Occipital lobe (tissue), 2 donors: ENCODE data around the gene FRMD5. TPM values are rescaled to one million over a fixed set of nuclear protein-coding genes. Genes with fewer than 3 reads are reported as not detected.
A peak's percentile ranks its signal among the peaks of the same experiment; 100 is the strongest.

Source experiments
- DNase-seq: peaks from one replicate; lab custom pipeline; 2025; lab: John Stamatoyannopoulos, UW
- total RNA-seq: library from RNA; depleted of rRNA; stranded (reverse); fragments of >200 nt; gene quantifications from one replicate; pipeline ENCODE4 v1.2.3, GENCODE V29; 2014

The FRMD5 gene
- total RNA-seq, 1 donor from 2014 or later, result 29.2 TPM

DNA sequence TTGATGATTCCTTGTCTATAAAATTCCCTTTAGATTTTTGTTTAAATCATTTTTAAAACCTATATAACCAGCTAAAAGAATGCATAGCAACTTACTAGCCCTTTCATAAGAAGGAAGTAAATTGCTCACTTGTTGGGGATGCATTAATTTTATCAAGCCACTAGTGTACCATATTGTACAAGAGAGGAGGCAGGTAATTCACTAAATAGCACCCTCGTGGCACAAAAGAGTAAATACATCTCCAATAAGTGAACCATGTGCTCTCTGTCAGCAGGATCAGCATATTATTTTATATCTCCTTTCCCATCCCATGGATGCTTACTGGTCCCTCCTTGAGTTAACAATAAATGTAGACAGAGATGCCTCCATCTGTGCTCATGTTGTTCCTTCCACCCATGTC is 34.3 kb downstream of the FRMD5 start:
- no peak for DNase-seq

DNA sequence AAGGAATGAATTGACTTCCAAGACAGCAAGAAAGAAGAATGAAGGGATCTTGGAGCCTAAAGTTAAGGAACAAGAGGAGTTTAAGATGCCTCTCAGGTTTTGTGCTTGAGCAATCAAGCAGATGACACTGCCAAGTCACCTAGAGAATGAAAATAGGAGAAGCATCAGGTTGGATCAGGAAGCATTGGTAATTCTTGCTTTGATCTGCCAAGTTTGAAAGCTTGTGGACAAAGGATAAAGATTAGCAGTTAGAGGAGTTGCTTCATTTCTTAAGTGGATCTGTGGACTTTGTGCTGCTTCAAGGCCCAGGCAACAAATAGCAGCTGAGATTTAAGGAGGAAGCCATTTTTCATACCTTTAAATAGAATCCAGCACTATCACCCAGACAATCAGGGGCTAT is 35.6 kb downstream of the FRMD5 start:
- DNase-seq, result no peak

DNA sequence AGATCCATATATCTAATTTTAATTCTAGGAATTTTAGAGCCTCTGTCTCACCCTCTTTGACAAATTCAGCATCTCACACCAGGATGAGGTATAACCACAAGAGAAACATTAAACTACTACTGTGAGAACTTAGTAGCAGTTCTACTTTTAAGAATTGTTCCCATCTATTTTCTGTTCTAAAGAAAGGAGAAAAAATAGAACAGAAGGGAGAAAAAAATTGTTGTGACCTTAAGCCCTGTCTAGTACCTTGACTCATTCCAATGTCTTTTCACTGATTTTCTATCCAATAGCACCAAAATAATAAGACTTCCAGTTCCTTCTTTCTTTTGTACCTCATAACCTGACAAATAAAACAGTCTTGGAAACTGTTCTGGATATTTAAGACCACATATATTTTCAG is 37.0 kb downstream of the FRMD5 start:
- no peak for DNase-seq

DNA sequence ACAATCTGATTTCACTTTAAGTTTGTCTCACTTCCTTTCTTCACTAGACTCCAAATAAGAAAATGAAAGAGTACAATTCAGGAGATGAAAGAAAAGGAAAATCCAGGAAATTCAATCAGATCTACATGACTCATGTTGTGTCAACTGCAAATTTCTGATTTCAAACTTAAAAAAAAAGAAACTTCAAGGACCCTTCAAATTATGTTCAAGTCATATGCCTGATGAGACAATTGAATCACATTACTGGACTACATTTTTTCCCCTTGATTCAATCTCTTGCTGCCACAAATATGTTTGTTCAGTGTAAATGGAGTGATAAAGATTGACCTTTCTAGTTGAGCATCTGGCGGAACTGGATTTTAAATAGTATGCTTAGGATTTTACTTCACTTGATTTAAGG is 37.4 kb downstream of the FRMD5 start:
- no peak for DNase-seq

DNA sequence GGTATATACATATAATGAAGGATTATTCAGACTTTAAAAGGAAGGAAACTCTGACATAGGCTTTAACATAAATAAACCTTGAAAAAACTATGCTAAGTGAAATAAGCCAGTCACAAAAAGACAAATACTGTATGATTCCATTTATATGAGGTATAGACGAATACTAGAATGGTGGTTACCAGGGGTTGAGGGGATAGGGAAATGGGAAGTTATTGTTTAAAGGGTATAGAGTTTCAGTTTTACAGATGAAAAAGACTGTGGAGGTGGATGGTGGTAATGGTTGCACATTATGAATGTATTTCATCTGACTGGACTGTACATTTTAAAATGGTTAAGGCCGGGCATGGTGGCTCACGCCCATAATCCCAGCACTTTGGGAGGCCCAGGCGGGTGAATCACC is 41.7 kb downstream of the FRMD5 start:
- no peak for DNase-seq

DNA sequence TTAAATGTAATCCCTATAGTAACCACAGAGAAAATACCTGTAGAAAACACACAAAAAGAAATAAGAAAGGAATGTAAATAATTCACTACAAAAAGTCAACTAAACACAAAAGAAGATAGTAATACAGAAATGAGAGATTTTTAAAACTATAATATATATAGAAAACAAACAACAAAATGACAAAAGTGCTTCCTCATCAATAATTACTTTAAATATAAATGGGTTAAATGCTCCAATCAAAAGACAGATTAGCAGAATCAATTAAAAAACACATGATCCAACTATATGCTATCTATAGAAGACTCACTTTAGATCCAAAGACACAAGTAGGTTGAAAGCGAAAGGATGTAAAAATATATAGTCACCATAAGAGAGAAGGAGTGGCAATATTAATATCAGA is 45.8 kb downstream of the FRMD5 start:
- DNase-seq, result no peak

DNA sequence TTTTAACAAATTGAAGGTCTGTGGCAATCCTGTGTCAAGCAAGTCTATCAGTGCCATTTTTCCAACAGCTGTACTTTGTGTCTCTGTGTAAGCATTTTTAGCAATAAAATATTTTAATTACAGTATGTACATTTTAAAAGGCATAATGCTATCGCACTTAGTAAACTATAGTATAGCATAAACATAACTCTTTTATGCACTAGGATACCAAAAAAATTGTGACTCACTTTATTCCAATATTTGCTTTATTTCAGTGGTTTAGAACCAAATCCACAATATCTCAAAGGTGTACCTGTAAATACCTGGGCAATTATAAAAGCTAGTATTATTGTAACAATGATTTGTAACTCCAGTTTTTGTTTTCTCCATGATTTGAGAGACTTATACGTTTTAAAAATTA is 46.5 kb downstream of the FRMD5 start:
- no peak for DNase-seq

DNA sequence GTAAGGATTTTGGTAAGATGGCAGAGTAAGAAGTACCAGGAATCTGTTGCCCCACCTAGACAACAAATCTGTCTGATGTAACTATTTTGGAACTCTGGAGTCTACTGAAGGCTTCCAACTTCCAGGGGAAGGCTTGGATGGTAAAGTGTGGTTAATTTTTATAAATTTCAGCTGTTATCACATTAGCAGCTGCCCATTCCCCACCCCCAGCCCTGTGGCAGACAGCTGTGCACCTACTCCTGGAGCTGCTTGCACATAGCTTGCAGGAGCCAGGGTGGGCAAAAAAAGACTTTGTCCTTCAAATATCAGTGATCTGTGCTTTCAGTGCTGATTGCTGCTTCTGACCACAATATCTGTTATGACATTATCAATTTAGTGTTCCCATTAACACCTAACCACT is 47.4 kb downstream of the FRMD5 start:
- DNase-seq, result no peak

DNA sequence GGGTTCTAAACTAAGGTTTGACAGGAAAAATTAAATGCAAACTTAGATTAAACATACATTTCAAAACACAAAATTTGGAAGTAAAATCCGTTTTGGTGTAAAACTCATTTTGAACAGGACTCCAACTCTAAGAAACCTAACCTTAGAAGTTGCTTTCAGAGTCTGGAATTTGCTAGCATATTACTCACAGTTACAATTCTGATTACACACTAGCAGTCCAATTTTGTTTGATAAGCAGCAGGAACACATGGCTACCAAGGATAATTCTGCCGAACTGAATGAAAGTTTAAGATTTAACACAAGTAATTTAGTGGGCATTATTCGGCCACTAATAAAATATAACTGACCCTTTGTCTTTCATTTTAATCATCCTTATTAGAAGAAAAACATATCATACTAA is 49.6 kb downstream of the FRMD5 start:
- DNase-seq, result no peak

DNA sequence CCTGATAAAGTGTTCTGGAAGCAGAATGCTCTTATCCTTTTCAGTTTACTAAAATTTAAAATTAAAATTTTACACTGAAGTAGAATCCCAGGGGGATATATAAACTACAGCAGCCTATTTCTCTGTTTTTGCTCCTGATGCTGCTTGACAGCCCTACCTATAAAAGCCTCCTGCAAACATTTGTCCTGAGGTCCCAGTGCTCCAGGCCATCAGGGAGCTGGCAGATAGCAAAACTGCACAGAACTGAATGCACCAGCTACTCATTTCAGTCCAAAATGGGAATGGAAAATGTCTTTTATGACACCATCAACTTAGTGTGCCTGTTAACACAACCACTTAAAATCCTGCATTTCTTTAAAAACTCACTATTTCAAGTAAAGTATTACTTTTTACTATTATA is 50.1 kb downstream of the FRMD5 start:
- no peak for DNase-seq

DNA sequence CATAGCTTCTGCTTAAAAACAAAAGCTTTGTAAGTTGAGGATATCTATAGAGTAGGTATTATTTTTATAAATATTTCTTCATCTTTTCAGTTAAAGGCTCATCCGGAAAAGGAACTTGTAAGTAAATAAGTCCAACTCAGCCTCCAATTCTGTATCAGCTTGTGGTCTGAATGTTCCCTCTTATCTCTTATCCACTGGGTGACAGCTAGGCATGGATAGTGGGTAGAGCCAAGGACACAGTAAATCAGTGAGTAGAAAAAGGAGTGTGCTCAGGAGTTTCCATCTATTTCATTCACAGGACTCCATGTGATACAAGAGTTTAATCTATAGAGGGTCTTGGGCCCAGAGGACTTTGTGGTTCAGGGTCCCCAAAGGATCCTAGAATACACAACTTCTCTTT is 50.9 kb downstream of the FRMD5 start:
- DNase-seq, result no peak

DNA sequence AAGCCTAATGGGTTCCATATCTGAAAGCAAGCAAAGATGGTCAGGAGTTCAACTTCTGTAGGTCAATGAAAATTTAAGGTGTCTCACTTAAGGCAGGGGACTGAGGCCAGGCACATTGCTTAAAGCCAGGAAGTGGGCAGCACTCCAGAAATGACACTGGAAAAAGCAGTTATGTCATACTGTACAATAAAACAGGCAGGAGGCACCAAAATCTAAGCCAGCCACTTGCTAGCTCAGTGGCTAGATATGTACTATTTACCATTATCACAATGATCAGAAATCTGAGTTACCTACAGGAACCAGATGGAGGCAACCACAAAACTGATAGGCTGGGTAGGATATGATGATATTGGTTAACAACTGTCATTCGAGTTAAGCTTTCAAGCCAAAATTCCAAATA is 57.3 kb downstream of the FRMD5 start:
- no peak for DNase-seq

DNA sequence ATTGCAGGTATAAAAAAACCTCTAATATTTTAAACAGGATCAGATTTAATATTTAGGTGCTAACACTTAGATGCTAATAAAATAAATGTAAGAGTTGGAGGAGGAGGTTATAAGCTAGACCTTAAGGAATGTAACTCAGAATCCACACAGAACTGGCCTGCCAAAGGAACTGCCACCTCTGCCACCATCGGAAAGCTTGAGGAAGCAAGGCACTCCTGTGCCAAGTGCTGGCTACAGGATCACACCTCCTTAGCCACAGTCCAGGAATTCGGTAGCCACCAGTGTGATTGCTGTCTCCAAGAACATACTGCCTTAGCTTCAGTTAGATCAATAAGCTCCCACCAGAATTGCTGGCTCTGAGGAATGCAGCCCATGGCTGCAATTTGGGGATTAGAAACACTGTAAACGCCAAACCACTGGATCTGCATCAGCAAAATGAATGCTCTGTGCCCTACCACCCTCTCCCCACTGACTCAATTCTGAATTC is 58.0 kb downstream of the FRMD5 start:
- no peak for DNase-seq

DNA sequence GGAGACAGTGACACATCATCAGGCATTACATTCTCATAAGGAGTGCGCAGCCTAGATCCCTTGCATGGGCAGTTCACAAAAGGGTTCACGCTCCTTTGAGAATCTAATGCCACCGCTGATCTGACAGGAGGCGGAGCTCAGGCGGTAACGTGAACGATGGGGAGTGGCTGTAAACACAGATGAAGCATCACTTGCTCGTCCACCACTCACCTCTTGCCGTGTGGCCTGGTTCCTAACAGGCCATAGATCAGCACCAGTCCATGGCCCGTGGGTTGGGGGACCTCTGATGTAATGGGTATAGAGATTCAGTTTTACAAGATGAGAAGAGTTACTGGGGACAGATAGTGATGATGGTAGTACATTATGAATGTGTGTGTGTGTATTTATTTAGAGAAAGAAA is 63.0 kb downstream of the FRMD5 start:
- no peak for DNase-seq

DNA sequence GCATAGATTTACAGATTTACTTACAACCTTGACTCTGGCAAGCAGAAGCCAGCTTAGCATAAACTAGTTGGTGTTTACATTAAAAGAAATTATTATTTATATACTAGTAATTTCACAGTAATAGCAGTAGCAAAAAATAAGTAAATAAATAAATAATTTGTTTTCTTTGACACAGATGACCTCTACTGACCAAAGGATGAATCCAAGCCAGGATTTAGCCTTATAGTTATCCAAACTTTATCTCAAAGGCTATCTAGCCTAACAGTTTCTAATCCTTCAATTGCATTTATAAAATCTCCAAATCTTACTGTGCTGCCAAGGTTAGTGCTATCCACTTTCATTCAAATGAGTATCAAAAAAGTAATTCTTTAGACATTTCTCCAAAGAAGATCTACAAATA is 64.3 kb downstream of the FRMD5 start:
- DNase-seq, result no peak

DNA sequence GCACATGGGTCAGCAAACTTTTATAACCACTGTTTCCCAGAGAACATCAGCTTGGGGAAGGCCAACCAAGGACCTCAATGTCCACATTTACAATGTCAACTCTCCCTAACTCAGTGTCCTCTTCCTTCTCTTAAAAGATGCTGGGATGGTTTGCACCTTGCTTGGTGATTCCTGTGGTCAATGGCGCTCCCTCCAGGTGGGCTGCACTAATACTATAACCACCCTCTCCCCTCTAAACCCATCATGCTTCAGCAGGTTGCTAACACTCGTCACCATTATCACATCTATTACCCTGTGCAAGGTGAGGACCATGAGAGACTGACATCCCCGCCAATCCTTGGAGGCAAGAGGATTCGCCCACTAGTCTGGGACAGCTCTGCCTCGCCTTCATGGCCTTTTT is 65.2 kb downstream of the FRMD5 start:
- no peak for DNase-seq

DNA sequence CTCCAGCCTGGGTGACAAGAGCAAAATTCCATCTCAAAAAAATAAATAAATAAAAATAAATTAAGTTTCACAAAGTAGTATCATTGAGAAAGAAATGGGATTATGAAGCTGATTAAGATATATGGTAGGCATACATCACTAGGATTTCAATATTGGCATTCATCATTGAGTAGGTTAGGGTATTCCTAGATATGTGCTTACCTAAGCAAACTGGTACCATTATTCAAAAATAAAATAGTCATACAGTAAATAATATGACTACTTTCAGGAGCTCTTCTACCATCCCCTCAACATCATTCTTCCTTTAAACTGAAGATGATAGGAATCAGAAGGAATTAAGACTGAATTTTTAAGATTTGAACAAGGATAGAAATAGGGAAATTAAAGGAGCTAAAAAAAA is 66.6 kb downstream of the FRMD5 start:
- no peak for DNase-seq

DNA sequence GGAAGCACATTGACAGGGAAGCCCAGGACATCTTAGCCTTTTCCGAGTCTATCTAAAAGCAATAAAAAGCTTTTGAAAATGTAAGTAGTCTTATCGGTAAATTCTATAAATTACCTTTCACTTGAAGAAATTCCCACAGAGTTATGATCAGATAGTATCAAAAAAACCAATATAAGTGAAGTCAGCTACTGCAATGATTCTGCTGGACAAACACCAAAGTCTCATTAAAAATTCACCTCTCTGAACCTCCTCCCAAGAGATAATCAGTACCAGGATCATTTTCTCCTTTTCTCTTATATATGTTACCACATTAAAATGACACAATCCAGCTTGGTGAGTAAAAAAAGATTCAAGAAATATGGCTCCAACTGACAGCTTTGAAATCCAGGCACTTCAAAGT is 69.2 kb downstream of the FRMD5 start:
- no peak for DNase-seq

DNA sequence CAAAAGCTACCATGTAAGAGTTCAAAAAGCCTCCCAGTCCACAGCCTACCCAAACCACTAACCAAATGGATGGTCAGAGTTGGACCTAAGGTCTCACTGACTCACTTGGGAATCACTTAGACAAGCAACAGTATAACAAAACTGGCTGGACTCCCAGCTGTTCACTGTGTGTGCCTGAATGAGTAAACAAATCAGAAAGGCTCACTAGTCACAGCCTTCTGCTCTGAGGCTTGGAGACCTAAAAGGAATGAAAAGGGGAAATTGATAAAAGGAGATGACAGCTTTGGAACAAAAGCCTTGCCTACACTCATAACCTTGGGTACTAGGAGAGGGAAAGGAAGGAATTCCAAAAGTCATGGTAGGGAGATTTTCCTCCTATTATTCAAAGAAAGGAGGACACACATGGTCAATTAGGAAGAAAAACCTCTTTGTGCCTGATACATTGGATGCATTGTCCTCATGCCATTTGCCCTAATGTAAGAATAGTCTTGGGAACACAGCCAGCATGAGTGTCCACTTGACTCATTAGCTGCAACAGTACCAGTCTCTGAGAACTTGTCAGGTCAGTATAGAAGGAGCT is 92.3 kb downstream of the FRMD5 start:
- peak; percentile 57 for DNase-seq

DNA sequence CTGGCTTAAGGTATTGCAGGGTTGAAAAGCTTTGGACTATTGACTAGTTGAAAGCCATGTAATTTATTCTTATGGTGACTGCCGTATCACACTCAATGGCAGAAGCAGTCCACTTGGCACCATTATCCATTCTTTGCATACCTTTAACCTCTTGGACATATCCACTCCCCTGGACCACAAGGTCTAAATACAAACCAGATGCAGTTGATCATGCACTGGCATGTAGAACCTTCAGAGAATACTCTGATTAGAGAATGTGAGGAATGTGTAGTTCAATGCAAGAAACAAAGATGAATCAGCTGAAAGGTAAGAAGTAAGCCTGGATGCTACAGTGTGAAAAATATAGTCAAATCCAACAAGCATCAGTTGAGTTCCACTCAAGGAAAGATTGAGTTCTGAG is 93.1 kb downstream of the FRMD5 start:
- no peak for DNase-seq

DNA sequence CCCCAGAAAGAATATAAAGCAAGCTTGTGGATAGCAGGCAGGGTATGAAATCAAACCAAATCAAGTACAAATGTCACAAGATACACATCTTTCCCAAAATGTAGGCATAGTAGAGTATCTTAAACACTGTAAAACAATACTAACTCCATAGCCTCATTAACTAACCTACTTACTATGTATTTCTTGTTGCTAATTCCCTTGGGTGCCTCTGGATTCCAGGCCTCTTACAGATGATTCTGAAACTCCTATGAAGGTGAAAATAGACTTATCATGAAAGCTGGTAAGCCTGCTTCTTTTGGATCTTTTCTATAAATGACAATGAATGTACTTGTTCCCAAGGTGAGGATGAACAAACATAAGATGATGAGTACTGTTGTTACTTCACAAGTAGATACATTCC is 93.8 kb downstream of the FRMD5 start:
- no peak for DNase-seq

DNA sequence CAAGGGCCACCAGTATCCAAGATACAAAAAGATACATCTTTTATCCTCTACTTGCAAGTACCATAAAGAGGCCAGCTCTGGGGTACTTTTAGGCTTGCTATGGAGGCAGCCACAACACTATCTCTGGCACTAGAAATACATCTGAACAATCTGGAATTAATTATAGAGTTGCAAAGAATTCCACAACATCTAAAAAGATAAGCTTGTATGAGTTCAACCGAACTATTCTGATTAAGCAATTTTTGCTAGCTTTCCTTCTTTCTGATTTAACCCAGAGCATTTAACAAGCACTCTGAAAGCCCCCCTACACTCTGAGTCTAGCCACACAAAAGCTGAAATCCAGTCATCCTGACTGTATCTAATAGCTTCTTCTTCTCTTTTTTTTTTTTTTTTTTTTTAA is 95.4 kb downstream of the FRMD5 start:
- no peak for DNase-seq

DNA sequence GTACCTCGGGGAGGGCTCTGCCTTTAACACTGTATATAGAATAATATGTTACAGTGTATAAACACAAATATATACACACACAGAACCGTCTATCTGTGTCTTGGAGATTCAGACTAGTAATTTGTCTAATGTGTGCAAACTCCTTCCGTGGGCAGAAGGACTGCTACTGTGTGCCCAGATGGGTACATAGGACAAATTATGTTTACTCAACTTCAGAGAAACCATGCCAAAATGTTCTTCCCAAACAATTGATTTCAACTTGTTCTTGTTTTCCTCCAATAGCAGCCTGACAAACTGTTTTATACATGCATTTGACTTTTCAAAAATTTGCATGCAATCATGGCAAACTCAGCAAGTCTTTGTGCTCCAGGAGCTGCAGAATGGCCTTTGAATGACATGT is 97.5 kb downstream of the FRMD5 start:
- DNase-seq, result no peak

DNA sequence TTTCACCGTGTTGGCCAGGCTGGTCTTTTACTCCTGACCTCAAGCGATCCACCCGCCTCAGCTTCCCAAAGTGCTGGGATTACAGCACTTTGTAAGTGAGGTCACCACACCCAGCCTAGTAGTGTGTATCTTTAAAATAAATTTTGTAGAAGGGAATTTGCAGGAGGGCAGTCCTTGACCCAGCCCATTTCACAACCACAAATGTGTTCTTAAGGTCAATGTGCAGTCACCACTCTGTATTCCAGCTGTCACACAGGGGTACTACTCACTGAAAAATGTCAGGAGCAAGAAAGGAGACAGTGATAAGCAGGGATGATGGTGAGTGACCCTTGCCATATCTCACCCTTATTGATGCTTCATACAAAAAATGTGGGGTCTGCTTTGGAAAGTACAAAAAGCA is 98.5 kb downstream of the FRMD5 start:
- DNase-seq, result no peak
